Right lobe of liver (tissue), 6 donors: ENCODE results near the gene MEX3A. TPM values are rescaled to one million over a fixed set of nuclear protein-coding genes. Genes with fewer than 3 reads are reported as not detected.

Experiments used
- ATAC-seq, 4 donors: fragments of 200-7000 bp; cut with Tn5 transposase; one replicate each; pipeline ENCODE4 v1.9.1; 2020; ENCODE audit warnings: mild to moderate bottlenecking in 4 of 4, moderate library complexity in 4 of 4
- DNase-seq, 3 donors: peaks; one replicate each; pipeline ENCODE4 v3.0.0-alpha.2; 2020
- H3K27ac ChIP-seq, 3 donors: fragments of 200-600 bp; one replicate each; pipeline ENCODE4 v1.8.0; 2022
- H3K27me3 ChIP-seq, 2 donors: fragments of 200-600 bp; one replicate each; pipeline ENCODE4 v1.8.0; 2022
- H3K36me3 ChIP-seq, 4 donors: fragments of 200-600 bp; sonication (generic) in 1 of 4; one replicate each; pipeline versions ENCODE4 v1.5.1 to v1.8.0; 2017 to 2022; ENCODE audit warnings: control low read depth in 1 of 4
- H3K4me1 ChIP-seq, 4 donors: fragments of 200-600 bp; sonication (generic) in 1 of 4; one replicate each; pipeline versions ENCODE4 v1.5.1 to v1.8.0; 2017 to 2022; ENCODE audit warnings: control low read depth in 1 of 4
- H3K4me3 ChIP-seq, 3 donors: fragments of 200-600 bp; one replicate each; pipeline ENCODE4 v1.8.0; 2022
- H3K9me3 ChIP-seq, 4 donors: fragments of 200-600 bp; sonication (generic) in 1 of 4; one replicate each; pipeline versions ENCODE4 v1.5.1 to v1.8.0; 2017 to 2022; ENCODE audit warnings: control low read depth in 1 of 4
- CTCF ChIP-seq, 4 donors: fragments of 200-600 bp in 3 of 4; fragments of 450-650 bp in 1 of 4; IDR thresholded peaks; one replicate each; pipeline versions ENCODE4 v1.5.1 to v1.8.0; 2016 to 2022; ENCODE audit warnings: antibody characterized with exemption in 4 of 4, mild to moderate bottlenecking in 2 of 4
- POLR2A ChIP-seq: fragments of 450-650 bp; IDR thresholded peaks from one replicate; pipeline ENCODE4 v1.6.1; 2017; ENCODE audit warnings: antibody characterized with exemption, mild to moderate bottlenecking
- WGBS: methylation state at CpG from one replicate; pipeline ENCODE4 v1.1.6; 2018; ENCODE audit warnings: low coverage, low lambda C conversion rate; ENCODE audit not compliant: insufficient coverage; ENCODE audit errors: missing lambda C conversion rate; 5-methylcytosine and 5-hydroxymethylcytosine counted together
- intact Hi-C, 2 donors: fragments of 100-400 bp; cut with DNase I; formaldehyde crosslinking; loops; one replicate each; pipeline versions ENCODE4 v1.11.2 to v1.14.1; 2022
- total RNA-seq, 6 experiments: library from RNA; depleted of rRNA in 2 of 6; stranded (reverse); fragments of >200 nt in 2 of 6; fragmentation: NEBNext Ultra II Directional in 3 of 6; extraction: Animal tissue kit (Norgen Biotek cat#: 25700) in 3 of 6; gene quantifications; one replicate each; pipeline versions ENCODE4 v1.1.0 to v1.2.4, GENCODE V29; 2016 to 2023
- donor health status: DM: no; HTN: yes; CAD: no.
- donor health status: DM: no; HTN: no; CAD: no.
- donor health status: DM: no; HTN: no; CAD: no.
- donor health status: DM: no; HTN: yes; CAD: no.
- donor health status: DM: no; HTN: yes; CAD: no.

The MEX3A gene
- total RNA-seq, 6 experiments from 2014 or later: 0.35 to 1.4 (median 0.83) TPM

DNA sequence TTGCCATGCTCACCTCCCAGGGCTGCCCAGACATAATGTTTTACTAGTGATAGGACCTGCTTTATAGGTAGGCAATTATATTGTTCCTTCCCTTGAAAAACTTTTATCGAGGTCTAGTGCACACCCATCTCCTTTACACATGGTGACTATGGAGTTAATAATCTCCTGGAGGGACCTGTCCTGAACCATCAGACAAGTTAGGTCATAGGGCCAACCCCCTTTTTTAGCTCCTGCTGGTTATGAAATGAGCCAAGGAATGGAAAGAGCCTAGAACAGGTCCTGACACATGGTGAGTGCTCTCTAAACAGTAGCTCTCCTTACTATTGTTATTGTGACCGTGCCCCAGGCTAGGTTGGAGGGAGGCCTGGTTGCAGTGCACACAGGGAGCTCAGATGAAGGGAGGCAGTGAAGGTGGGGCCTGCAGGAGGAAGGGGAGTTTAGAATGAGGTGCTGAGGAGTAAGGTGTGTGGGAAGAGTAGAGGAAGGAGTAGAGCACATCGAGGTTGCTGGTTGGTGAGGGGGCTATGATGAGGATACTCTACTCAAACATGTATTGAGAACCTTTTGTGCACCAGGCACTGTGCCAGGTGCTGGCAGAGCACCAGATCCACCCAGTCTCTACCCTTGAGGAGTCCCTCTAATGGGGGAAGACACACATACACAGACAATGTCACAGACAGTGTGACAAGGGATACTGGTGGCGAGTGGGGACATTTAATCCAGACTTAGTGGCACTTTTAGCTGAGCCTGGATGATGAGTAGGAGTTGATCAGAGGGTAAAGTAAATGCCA, 18.1 kb upstream of the MEX3A start:
- intact Hi-C loops: no loop called here
- ATAC-seq (no peak), DNase-seq (no peak)
- TF ChIP-seq POLR2A (no peak), CTCF (IDR thresholded peaks at IDR 0.05) (no peak)
- H3K4me1 ChIP-seq: peaks cover 0 to 13% (median 2%) of the 10 kb centered on the region in 4 donors
- H3K9me3 ChIP-seq: no peaks in the 10 kb centered on the region
- no peak overlapping the region for H3K27ac ChIP-seq
- H3K4me3 ChIP-seq: no peak overlapping the region
- no peaks in the 10 kb centered on the region for H3K27me3 ChIP-seq
- WGBS: 65% methylated on average over 3 of the region's 4 CpGs
- no peaks in the 10 kb centered on the region for H3K36me3 ChIP-seq

DNA sequence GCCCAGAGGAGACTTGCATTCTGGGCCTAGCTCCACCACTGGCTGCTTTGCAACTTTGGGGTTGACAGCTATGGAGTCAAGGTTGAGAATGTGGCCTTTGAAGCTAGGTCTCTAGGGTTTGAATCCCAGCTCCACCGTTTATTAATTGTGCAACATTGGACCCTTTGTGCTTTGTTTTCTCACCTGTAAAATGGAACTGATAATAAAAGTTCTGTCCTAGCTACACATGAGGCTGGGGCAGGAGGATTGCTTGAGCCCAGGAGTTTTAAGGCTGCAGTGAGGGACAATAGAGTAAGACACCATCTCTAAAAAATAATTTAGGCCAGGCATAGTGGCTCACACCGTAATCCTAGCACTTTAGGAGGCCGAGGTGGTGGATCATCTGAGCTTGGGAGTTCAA, 17.0 kb upstream of the MEX3A start:
- Histone ChIP-seq H3K36me3 (no peaks in the 10 kb centered on the region), H3K4me1 (peaks cover 0 to 12% (median under 1%) of the 10 kb centered on the region in 4 donors), H3K9me3 (no peaks in the 10 kb centered on the region), H3K27ac (no peak overlapping the region), H3K27me3 (no peaks in the 10 kb centered on the region), H3K4me3 (no peak overlapping the region)
- ATAC-seq: no peak
- DNase-seq: no peak
- WGBS: 23% methylated on average over 1 of the region's 3 CpGs
- intact Hi-C loops: loop anchor here in 1 of 2 donors (5.0 kb wide), 1 partner anchor 33 kb away; no protein-coding TSS in a partner anchor
- TF ChIP-seq POLR2A (no peak), CTCF (IDR thresholded peaks at IDR 0.05) (no peak)

GRCh38 chr1:156098784-156099183, 16.5 kb upstream of the MEX3A start:
- intact Hi-C loops: loop anchor here in 1 of 2 donors (5.0 kb wide), 1 partner anchor 34 kb away; no protein-coding TSS in a partner anchor
- ATAC-seq (no peak), DNase-seq (no peak)
- H3K9me3 ChIP-seq: no peaks in the 10 kb centered on the region
- H3K27ac ChIP-seq: no peak overlapping the region
- H3K36me3 ChIP-seq: no peaks in the 10 kb centered on the region
- no peak for TF ChIP-seq CTCF (IDR thresholded peaks at IDR 0.05)
- no peak for TF ChIP-seq POLR2A
- no peaks in the 10 kb centered on the region for H3K27me3 ChIP-seq
- no peak overlapping the region for H3K4me3 ChIP-seq
- no CpG with 5 or more reads among the region's 2 CpGs for WGBS
- H3K4me1 ChIP-seq: peaks cover 0 to 12% (median under 1%) of the 10 kb centered on the region in 4 donors

DNA sequence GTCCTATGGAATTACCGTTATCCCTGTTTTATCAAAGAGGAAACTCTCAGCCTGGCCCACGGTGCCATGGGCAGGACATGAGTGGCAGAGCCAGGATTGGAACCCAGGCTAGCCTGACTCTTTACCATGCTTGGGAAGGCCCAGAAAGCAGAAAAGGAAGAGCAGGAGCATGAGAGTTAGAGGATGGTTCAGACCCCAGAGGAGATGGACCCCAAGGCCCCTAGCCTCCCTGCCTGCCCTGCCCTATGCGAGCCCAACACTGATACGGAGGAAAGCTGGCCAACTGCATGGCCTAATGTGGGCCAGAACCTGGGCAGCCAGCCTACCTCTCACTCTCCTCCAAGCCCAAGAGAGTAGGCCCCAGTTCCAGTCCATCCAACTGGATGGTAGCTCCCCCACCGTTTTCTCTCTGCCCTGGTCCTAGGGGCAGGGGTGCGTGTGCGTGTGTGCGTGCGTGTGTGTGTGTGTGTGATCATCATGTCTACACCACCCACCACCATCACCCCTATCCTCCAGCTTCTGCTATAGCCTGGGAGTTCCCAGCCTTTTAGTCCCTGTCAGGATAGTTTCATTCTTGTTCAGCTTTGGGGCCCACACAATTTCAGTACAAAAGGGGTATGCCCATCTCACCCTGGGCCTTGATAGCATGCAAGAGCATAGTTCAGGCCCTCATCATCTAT, 15.4 kb upstream of the MEX3A start:
- H3K36me3 ChIP-seq: no peaks in the 10 kb centered on the region
- H3K4me1 ChIP-seq: peaks cover 0 to 7% (median under 1%) of the 10 kb centered on the region in 4 donors
- no peak for TF ChIP-seq CTCF (IDR thresholded peaks at IDR 0.05)
- TF ChIP-seq POLR2A: no peak
- no peaks in the 10 kb centered on the region for H3K9me3 ChIP-seq
- DNase-seq (no peak), ATAC-seq (no peak)
- H3K27ac ChIP-seq: no peak overlapping the region
- no peak overlapping the region for H3K4me3 ChIP-seq
- intact Hi-C loops: loop anchor here (2.0 to 5.0 kb wide), 2 partner anchors 29 to 35 kb away; no protein-coding TSS in a partner anchor
- no peaks in the 10 kb centered on the region for H3K27me3 ChIP-seq
- WGBS: 60% methylated on average over 1 of the region's 9 CpGs
